HepG2 (cell line): ENCODE measurements around the gene NOTCH4. TPM values are rescaled to one million over a fixed set of nuclear protein-coding genes. Genes with fewer than 3 reads are reported as not detected.

Source experiments
- ATAC-seq: fragments of 200-7000 bp; cut with Tn5 transposase; 3 replicates; pipeline ENCODE4 v1.9.1; 2020; ENCODE audit warnings: mild to moderate bottlenecking, moderate library complexity
- BruUV-seq: library from RNA; stranded (reverse); fragments of 400-500 nt; replicated peaks from 2 replicates; lab custom pipeline; 2021; lab: Mats Ljungman, UMichigan
- CTCF ChIA-PET: fragments of 300-600 bp; formaldehyde crosslinking; extraction: SDS; loops from one replicate; lab custom pipeline; 2021; ENCODE audit warnings: low total read pairs, inconsistent platforms, low intra/inter-chr PET ratio; lab: Yijun Ruan, JAX
- POLR2A ChIA-PET: fragments of 350-600 bp; sonication (Branson Sonifier 250); formaldehyde crosslinking; loops from one replicate; lab custom pipeline; 2020; ENCODE audit warnings: antibody characterized with exemption, inconsistent platforms; lab: Yijun Ruan, JAX
- DNase-seq: peaks from one replicate; pipeline ENCODE4 v3.0.0-alpha.2; 2015; ENCODE audit warnings: low spot score
- FAIRE-seq: peaks from 3 replicates; lab custom pipeline; 2011; peaks lifted over from hg19 to GRCh38; lab: Jason Lieb, UNC
- H2AFZ ChIP-seq: one replicate; pipeline ENCODE4 v1.6.1; 2011; ENCODE audit warnings: low read length, inconsistent platforms
- H3K27ac ChIP-seq: fragments of 300-600 bp; 3 replicates; pipeline ENCODE4 v1.8.0; 2011; ENCODE audit warnings: mixed run types, mild to moderate bottlenecking, mixed read lengths, low read length, inconsistent platforms; ENCODE audit not compliant: insufficient read depth; ENCODE audit errors: extremely low read length
- H3K27me3 ChIP-seq, 2 experiments: fragments of 200-600 bp in 1 of 2; 2 replicates in 1 of 2; 3 replicates in 1 of 2; pipeline versions ENCODE4 v1.6.0 to v1.8.0; 2011; ENCODE audit warnings: low read length in 2 of 2, mild to moderate bottlenecking in 2 of 2, moderate library complexity in 2 of 2, inconsistent platforms in 1 of 2; ENCODE audit not compliant: insufficient read depth in 2 of 2, control insufficient read depth in 1 of 2
- H3K36me3 ChIP-seq, 2 experiments: fragments of 200-600 bp in 1 of 2; replicated peaks in 1 of 2; 2 replicates in 1 of 2; 3 replicates in 1 of 2; pipeline versions ENCODE4 v1.5.1 to v1.8.0; 2011; ENCODE audit warnings: low read length in 2 of 2, inconsistent platforms in 1 of 2; ENCODE audit not compliant: insufficient read depth in 2 of 2, control insufficient read depth in 1 of 2
- H3K4me1 ChIP-seq: 2 replicates; pipeline ENCODE4 v1.5.1; 2012; ENCODE audit warnings: low read length, inconsistent platforms; ENCODE audit not compliant: insufficient read depth
- H3K4me2 ChIP-seq: 2 replicates; pipeline ENCODE4 v1.6.0; 2011; ENCODE audit warnings: low read depth, low read length, inconsistent platforms
- H3K4me3 ChIP-seq, 3 experiments: fragments of 200-600 bp in 1 of 3; sonication (generic), shearing (Covaris generic) in 1 of 3; replicated peaks in 1 of 3; 2 replicates each; pipeline ENCODE4 v1.5.1; 2011 to 2016; ENCODE audit warnings: low read length in 3 of 3, inconsistent platforms in 2 of 3, low read depth in 2 of 3, mild to moderate bottlenecking in 2 of 3, control low read depth in 1 of 3, mixed read lengths in 1 of 3; ENCODE audit not compliant: insufficient read depth in 1 of 3
- H3K79me2 ChIP-seq: one replicate; pipeline ENCODE4 v1.6.1; 2011; ENCODE audit warnings: low read length, inconsistent platforms; ENCODE audit not compliant: insufficient read depth
- H3K9ac ChIP-seq: 2 replicates; pipeline ENCODE4 v1.6.0; 2011; ENCODE audit warnings: mild to moderate bottlenecking, low read depth, low read length, inconsistent platforms; ENCODE audit not compliant: insufficient read depth
- H3K9me3 ChIP-seq: 2 replicates; pipeline ENCODE4 v1.5.1; 2012; ENCODE audit warnings: mild to moderate bottlenecking, low read length
- H4K20me1 ChIP-seq: 2 replicates; pipeline ENCODE4 v1.6.0; 2011; ENCODE audit warnings: inconsistent platforms, mild to moderate bottlenecking, low read length, moderate library complexity; ENCODE audit not compliant: insufficient read depth
- AGO2 ChIP-seq: fragments of 200-400 bp; formaldehyde crosslinking; optimal IDR thresholded peaks from 2 replicates; pipeline ENCODE3; 2017; ENCODE audit warnings: mild to moderate bottlenecking, low read depth, low read length, moderate library complexity
- AKAP8 ChIP-seq: sonication (generic); formaldehyde crosslinking; IDR thresholded peaks from 2 replicates; pipeline ENCODE4 v1.5.1; 2020; ENCODE audit warnings: mild to moderate bottlenecking, missing genetic modification reagents
- ATF2 ChIP-seq: sonication (generic); formaldehyde crosslinking; IDR thresholded peaks from 2 replicates; pipeline ENCODE4 v1.4.0; 2020; ENCODE audit warnings: missing genetic modification reagents
- HBP1 ChIP-seq: IDR thresholded peaks from 2 replicates; pipeline ENCODE4 v1.6.1; 2016; ENCODE audit warnings: low read depth, control low read depth
- NCOA2 ChIP-seq: sonication (generic); formaldehyde crosslinking; IDR thresholded peaks from 2 replicates; pipeline ENCODE4 v1.8.0; 2022; ENCODE audit warnings: inconsistent platforms
- PCBP1 ChIP-seq: fragments of 200-400 bp; formaldehyde crosslinking; IDR thresholded peaks from 2 replicates; pipeline ENCODE4 v1.6.1; 2017; ENCODE audit warnings: mild to moderate bottlenecking, low read depth, low read length, borderline replicate concordance
- RBFOX2 ChIP-seq: fragments of 200-400 bp; formaldehyde crosslinking; IDR thresholded peaks from 2 replicates; pipeline ENCODE4 v1.6.1; 2017; ENCODE audit warnings: low read depth, mild to moderate bottlenecking, low read length
- RBM22 ChIP-seq: fragments of 200-400 bp; formaldehyde crosslinking; optimal IDR thresholded peaks from 2 replicates; pipeline ENCODE3; 2017; ENCODE audit warnings: mild to moderate bottlenecking, low read length, moderate library complexity
- SP4 ChIP-seq: sonication (generic); formaldehyde crosslinking; IDR thresholded peaks from 2 replicates; pipeline ENCODE4 v1.8.1; 2023; ENCODE audit warnings: mild to moderate bottlenecking, missing genetic modification reagents
- ZEB1 ChIP-seq: IDR thresholded peaks from 2 replicates; pipeline ENCODE4 v1.6.1; 2012; ENCODE audit warnings: mild to moderate bottlenecking, low read depth, inconsistent platforms; ENCODE audit not compliant: insufficient replicate concordance
- ZNF446 ChIP-seq: sonication (generic); formaldehyde crosslinking; IDR thresholded peaks from 2 replicates; pipeline ENCODE4 v1.5.0; 2020; ENCODE audit warnings: mild to moderate bottlenecking, missing genetic modification reagents
- WGBS: methylation state at CpG from one replicate; pipeline ENCODE4 v1.1.6; 2017; ENCODE audit warnings: low lambda C conversion rate; 5-methylcytosine and 5-hydroxymethylcytosine counted together
- in situ Hi-C: cut with HindIII; loops from 2 replicates; pipeline ENCODE4 v1.10.0; 2017; ENCODE audit warnings: low pct_unique_long_range_greater_than_20kb; ENCODE audit not compliant: extremely low pct_ligation_motif_present
- intact Hi-C: fragments of 100-400 bp; cut with micrococcal nuclease; formaldehyde crosslinking; loops from one replicate; pipeline ENCODE4 v1.10.0; 2022; ENCODE audit not compliant: unreplicated experiment
- polyA plus RNA-seq, 8 experiments: library from polyadenylated mRNA; depleted of rRNA in 3 of 8; stranded (reverse) in 7 of 8; unstranded in 1 of 8; fragments of >200 nt; fragmentation: Illumina TruSeq in 4 of 8; extraction: Trizol in 4 of 8; gene quantifications; 2 replicates each; pipeline versions ENCODE4 v1.2.1 to v1.2.3, GENCODE V29; 2011 to 2016; ENCODE audit warnings: low read depth in 4 of 8, missing spikeins in 1 of 8, mixed read lengths in 1 of 8; ENCODE audit not compliant: insufficient read depth in 1 of 8
- total RNA-seq, 5 experiments: library from RNA; depleted of rRNA; stranded (reverse); fragments of >200 nt; fragmentation: Illumina TruSeq; extraction: Trizol; gene quantifications; 2 replicates each; pipeline ENCODE4 v1.2.3, GENCODE V29; 2016; ENCODE audit warnings: low read depth in 1 of 5

The NOTCH4 gene
- total and polyA plus RNA-seq, 2 of the 13 experiments (the other 11 are each of a cell fraction or from before 2014, with no cell fraction given), result 0.51 to 0.83 TPM

- Histone ChIP-seq H3K4me1 (peaks cover 5% of the 10 kb centered on the region), H3K36me3 (peaks cover 20 to 55% of the 10 kb centered on the region in 2 experiments), H3K27me3 (no peaks in the 10 kb centered on the region), H3K27ac (no peak overlapping the region), H3K9ac (no peak overlapping the region), H3K9me3 (no peaks in the 10 kb centered on the region), H4K20me1 (no peaks in the 10 kb centered on the region), H3K79me2 (peaks cover 6% of the 10 kb centered on the region), H3K4me3 (no peak overlapping the region), H2AFZ (no peak overlapping the region), H3K4me2 (no peak overlapping the region)
- POLR2A ChIA-PET, result interaction anchor here (1.3 to 1.5 kb wide), 2 partner anchors 9 to 10 kb away, joined by 3 to 5 read pairs; partner anchors contain the start of gene AGPAT1
- FAIRE-seq, result no peak
- WGBS, result 89% methylated on average over 6 of the region's 6 CpGs
- CTCF ChIA-PET, result interaction anchor here (0.9 kb wide), 1 partner anchor 49 kb away, joined by 3 read pairs; no protein-coding TSS in a partner anchor
- in situ Hi-C loops (no loop called here), intact Hi-C loops (no loop called here)
- TSS peak; percentile 41 for BruUV-seq
- TF ChIP-seq RBM22, result peak; percentile 57
- no peak for TF ChIP-seq PCBP1
- no peak for ATAC-seq
- no peak for DNase-seq
These were observed 56.1 kb downstream of the NOTCH4 start for GRCh38 chr6:32167761-32168262.

- H4K20me1 ChIP-seq, result no peaks in the 10 kb centered on the region
- in situ Hi-C loops, result no loop called here
- no peak overlapping the region for H3K27ac ChIP-seq
- peaks cover under 1% of the 10 kb centered on the region for H3K79me2 ChIP-seq
- H3K36me3 ChIP-seq, result peaks cover 20 to 60% of the 10 kb centered on the region in 2 experiments
- no TSS peak for BruUV-seq
- H3K4me2 ChIP-seq, result no peak overlapping the region
- H3K27me3 ChIP-seq, result no peaks in the 10 kb centered on the region
- FAIRE-seq, result no peak
- no peak overlapping the region for H2AFZ ChIP-seq
- ATAC-seq, result no peak
- 97% methylated on average over 32 of the region's 32 CpGs for WGBS
- CTCF ChIA-PET, result interaction anchor here (0.9 kb wide), 1 partner anchor 48 kb away, joined by 3 read pairs; no protein-coding TSS in a partner anchor
- intact Hi-C loops, result no loop called here
- POLR2A ChIA-PET, result interaction anchor here (1.3 to 1.5 kb wide), 2 partner anchors 9 to 10 kb away, joined by 3 to 5 read pairs; partner anchors contain the start of gene AGPAT1
- H3K4me3 ChIP-seq, result no peak overlapping the region
- H3K4me1 ChIP-seq, result no peaks in the 10 kb centered on the region
- no peak for DNase-seq
- TF ChIP-seq ATF2 (CRISPR knock-in tag), result no peak
- TF ChIP-seq SP4 (CRISPR knock-in tag), result no peak
- TF ChIP-seq ZEB1, result no peak
- no peak for TF ChIP-seq NCOA2 (CRISPR knock-in tag)
- peak; percentile 69; the same call in 1 of the 2 replicates for TF ChIP-seq RBFOX2
- peak; percentile 77 for TF ChIP-seq AGO2
- TF ChIP-seq ZNF446 (CRISPR knock-in tag), result no peak
- no peak for TF ChIP-seq HBP1
- no peak for TF ChIP-seq AKAP8 (CRISPR knock-in tag)
- TF ChIP-seq, all 625 proteins: peak for 2
- Histone ChIP-seq H3K9me3 (no peaks in the 10 kb centered on the region), H3K9ac (no peak overlapping the region)
These were observed 56.6 kb downstream of the NOTCH4 start for GRCh38 chr6:32167154-32167760.
